ENCODE measurements around the gene NIPAL3.

The NIPAL3 gene

GRCh38 chr1:24414775-24415333 lies 748 bp upstream of the NIPAL3 start:
- H3K4me3 ChIP-seq (ENCODE audit: low read depth, low read length), result peak overlapping the region; percentile 93
- TF ChIP-seq, protein P1, sequence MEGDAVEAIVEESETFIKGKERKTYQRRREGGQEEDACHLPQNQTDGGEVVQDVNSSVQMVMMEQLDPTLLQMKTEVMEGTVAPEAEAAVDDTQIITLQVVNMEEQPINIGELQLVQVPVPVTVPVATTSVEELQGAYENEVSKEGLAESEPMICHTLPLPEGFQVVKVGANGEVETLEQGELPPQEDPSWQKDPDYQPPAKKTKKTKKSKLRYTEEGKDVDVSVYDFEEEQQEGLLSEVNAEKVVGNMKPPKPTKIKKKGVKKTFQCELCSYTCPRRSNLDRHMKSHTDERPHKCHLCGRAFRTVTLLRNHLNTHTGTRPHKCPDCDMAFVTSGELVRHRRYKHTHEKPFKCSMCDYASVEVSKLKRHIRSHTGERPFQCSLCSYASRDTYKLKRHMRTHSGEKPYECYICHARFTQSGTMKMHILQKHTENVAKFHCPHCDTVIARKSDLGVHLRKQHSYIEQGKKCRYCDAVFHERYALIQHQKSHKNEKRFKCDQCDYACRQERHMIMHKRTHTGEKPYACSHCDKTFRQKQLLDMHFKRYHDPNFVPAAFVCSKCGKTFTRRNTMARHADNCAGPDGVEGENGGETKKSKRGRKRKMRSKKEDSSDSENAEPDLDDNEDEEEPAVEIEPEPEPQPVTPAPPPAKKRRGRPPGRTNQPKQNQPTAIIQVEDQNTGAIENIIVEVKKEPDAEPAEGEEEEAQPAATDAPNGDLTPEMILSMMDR (IDR thresholded peaks at IDR 0.05; ENCODE audit: low read depth, low read length), result no peak

DNA sequence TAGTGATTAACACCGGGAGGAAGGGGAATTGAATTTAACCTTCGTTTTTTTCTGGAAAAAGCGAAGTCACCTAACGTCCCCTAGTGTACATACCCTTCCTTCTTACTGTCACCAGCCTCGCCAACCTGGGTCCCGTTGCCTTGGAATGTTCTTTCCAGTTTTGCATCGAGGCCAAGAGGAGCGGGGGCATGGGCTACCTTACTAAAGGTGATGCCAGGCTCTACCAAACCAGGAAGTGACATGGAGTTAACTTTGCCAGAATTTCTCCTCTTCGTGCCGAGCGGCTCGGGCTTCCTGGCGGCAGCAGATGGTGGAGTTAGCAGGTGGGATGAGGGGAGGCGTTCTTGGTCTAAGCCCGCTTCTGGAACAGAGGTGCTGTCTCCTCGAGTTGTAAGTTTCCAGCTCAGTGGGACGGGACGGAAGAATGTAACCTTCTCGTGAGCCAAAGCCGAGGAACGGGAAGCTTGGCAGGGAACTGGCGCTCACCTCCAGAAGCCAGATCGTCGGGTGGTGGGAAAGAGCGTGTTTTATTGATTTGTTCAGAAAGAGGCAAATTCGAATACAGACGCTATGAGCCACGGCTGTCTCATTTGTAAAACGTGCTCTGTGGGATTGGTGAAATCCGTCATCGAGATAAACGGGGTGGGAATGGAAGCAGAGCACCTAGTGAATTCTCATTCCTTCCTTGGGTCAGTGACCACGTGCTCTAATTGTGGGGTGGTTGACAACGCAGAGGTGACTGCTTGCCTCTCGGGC lies 486 bp downstream of the NIPAL3 start:
- H3K4me3 ChIP-seq (ENCODE audit: low read depth, low read length), result peak overlapping the region; percentile 93
- TF ChIP-seq, protein P1 (IDR thresholded peaks at IDR 0.05; ENCODE audit: low read depth, low read length), result no peak

DNA sequence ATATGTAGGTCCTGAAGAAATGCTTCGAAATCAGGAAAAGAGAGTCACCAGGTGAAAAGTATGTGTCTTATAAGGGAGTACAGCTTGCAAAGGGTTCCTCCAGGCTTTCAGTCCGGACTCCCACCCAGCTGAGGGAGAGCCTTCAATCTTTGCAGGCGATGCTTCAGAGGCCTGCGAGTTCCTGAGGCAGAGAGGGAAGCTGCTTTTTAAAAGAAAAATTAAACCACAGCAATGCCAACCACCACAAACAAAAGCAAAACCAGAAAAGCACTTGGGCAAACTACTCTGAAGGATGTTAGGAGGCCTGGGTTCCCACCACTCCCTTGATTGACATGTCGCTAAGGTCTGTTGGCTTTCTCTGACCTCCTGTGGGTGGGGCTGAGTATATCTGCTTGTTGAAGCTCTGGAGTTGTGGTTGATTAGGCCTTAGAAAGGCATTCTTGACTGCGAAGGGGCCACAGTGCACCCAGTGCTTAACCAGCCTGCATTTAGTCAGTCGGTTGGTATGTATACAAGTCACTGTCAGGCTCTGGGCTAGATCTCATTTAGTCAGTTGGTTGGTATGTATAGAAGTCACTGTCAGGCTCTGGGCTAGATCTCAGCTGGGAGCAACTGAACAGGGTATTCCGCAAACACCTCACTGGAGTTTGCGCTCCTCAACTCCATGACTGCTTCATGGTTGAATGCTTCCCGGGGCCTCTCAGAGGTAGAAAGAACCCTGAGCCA lies 1.2 kb downstream of the NIPAL3 start:
- TF ChIP-seq, protein P1 (IDR thresholded peaks at IDR 0.05; ENCODE audit: low read depth, low read length), result no peak

GRCh38 chr1:24417681-24418080 lies 2.1 kb downstream of the NIPAL3 start:
- TF ChIP-seq, protein P1 (IDR thresholded peaks at IDR 0.05; ENCODE audit: low read depth, low read length), result no peak
- H3K4me3 ChIP-seq (ENCODE audit: low read depth, low read length), result peak overlapping the region; percentile 54

More for the DNA sequence above, 1.2 kb downstream of the NIPAL3 start:
- H3K4me3 ChIP-seq (ENCODE audit: low read depth, low read length), result peak overlapping the region; percentile 93

DNA sequence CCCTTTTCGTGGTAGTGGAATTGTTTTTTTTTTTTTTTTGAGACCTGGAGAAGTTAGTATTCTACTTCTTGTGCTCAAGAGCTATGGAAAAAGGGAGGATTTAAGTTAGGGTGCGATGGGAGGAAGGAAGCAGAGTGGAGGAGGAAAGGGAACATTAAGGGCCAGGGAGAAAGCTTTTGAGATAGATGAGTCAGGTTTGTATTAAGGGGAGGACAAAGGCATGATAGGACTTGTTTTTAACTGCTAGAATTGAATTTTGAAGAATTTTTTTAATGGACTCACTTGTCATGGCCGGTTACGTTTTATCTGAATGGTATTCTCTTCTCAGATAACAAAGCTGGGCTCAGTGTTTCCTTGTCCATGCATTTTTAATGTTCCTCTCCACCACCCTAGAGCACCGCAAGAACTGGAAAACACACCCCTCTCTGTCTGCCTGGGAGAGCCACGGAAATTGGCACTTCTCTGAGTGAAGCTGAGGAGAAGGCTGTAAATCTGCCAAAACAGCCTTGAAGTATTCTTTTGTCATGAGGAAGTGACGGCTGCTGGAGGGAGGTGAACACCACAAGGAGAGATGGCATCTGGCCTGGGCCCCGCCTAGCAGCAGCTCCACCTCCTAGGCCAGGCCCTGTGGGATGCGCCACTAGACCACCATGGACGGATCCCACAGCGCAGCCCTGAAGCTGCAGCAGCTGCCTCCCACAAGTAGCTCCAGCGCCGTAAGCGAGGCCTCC lies 3.5 kb downstream of the NIPAL3 start:
- TF ChIP-seq, protein P1 (IDR thresholded peaks at IDR 0.05; ENCODE audit: low read depth, low read length), result no peak
- no peak overlapping the region for H3K4me3 ChIP-seq (ENCODE audit: low read depth, low read length)

DNA sequence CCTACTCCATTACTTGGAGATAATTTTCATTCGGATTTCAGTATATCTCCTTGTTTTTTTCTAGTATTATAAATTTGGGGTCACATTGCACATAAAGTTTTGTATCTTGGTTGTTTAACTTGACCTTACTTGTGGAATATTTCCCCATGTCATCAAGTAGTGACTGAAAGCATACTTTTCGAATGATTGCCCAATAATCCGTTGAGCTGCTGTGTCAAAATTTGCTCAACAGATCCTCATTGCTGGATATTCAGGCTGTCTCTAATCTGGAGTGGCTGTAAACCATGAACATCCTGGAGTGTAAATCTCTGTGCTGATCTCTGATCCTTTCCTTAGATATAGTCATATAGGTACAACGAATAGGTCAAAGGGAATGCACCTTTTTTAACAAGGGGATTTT lies 4.9 kb downstream of the NIPAL3 start:
- TF ChIP-seq, protein P1 (IDR thresholded peaks at IDR 0.05; ENCODE audit: low read depth, low read length), result no peak
- H3K4me3 ChIP-seq (ENCODE audit: low read depth, low read length), result no peak overlapping the region
